Activated CD8-positive, alpha-beta T cell treated with anti-CD3 and anti-CD28 coated beads for 36 hours (primary cell): ENCODE results near the gene PRCC. TPM values are rescaled to one million over a fixed set of nuclear protein-coding genes. Genes with fewer than 3 reads are reported as not detected.

Source experiments
- ATAC-seq: fragments of 200-7000 bp; cut with Tn5 transposase; one replicate; pipeline ENCODE4 v1.10.0; 2021; ENCODE audit warnings: mild to moderate bottlenecking, moderate library complexity
- CTCF ChIA-PET: fragments of 350-600 bp; sonication (Branson Sonifier 250); formaldehyde crosslinking; loops from one replicate; lab custom pipeline; 2021; ENCODE audit warnings: antibody characterized with exemption; lab: Charles Lee
- POLR2A ChIA-PET: fragments of 350-600 bp; sonication (Branson Sonifier 250); formaldehyde crosslinking; loops from one replicate; lab custom pipeline; 2021; ENCODE audit warnings: antibody characterized with exemption; lab: Charles Lee
- DNase-seq: peaks from one replicate; pipeline ENCODE4 v3.0.0-alpha.2; 2020
- H3K27ac Mint-ChIP-seq: one replicate; pipeline ENCODE4 v1.8.0; 2021; ENCODE audit warnings: mild to moderate bottlenecking, mixed read lengths
- H3K27me3 Mint-ChIP-seq: one replicate; pipeline ENCODE4 v1.8.0; 2021; ENCODE audit warnings: mixed read lengths
- H3K36me3 Mint-ChIP-seq: one replicate; pipeline ENCODE4 v1.8.0; 2021; ENCODE audit warnings: low read depth, mixed read lengths
- H3K4me1 Mint-ChIP-seq: one replicate; pipeline ENCODE4 v1.8.0; 2021; ENCODE audit warnings: low read depth, mixed read lengths
- H3K4me3 Mint-ChIP-seq: one replicate; pipeline ENCODE4 v1.8.0; 2021; ENCODE audit warnings: mild to moderate bottlenecking, moderate library complexity, mixed read lengths
- H3K9me3 Mint-ChIP-seq: one replicate; pipeline ENCODE4 v1.8.0; 2021; ENCODE audit warnings: mixed read lengths
- intact Hi-C: fragments of 100-400 bp; cut with micrococcal nuclease; formaldehyde crosslinking; loops from one replicate; pipeline ENCODE4 v1.10.0; 2022
- total RNA-seq, 2 experiments: library from RNA; stranded (reverse); gene quantifications; one replicate each; pipeline ENCODE4 v1.2.3, GENCODE V29; 2021
- TF ChIP-seq, protein P1 (sequence below): fragments of 200-600 bp; IDR thresholded peaks from one replicate; pipeline ENCODE4 v1.8.0; 2022; ENCODE audit warnings: antibody characterized with exemption, mild to moderate bottlenecking

PRCC gene
- total RNA-seq, 2 experiments from 2014 or later, result 69.8 to 70.6 TPM

DNA sequence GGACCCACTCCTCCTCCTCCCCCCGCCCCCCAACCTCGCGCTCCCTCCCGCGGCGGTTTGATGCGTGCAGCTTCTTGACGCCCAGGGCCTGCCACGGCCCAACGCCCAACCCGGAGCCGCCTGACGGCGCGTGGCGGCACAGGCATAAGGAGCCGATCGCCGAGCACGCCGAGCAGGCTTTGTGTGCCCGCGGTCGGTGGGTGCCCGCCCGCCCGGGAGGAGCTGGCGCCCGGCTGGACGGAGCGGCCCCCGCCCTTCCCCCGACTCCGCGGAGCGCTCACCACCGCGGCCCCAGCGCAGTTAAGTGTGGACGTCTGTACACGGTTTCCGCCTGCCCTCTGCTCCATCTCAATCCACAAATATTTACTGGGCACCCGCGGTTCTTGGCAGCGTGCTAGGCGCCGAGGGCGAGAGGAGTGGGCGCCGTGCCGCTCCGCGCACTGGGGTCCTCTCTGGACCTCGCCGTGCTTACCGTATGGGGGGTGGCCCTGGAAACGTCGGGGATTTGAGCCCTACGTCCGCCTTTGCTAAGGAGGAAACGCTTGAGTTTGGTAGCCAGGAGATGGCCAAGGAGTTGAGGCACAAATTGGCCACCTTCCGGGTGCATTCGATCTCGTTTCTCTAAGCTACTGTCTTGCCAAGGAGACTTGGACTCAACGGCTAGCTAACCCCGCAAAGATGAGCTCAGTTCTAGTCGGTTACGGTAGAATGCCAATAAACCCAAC is 15.4 kb upstream of the PRCC start:
- intact Hi-C loops, result loop anchor here (2.0 to 10.0 kb wide), 2 partner anchors 15 to 247 kb away; partner anchors contain the start of genes MEF2D and PRCC
- peak; percentile 83 for ATAC-seq
- peak overlapping the region; percentile 92 for H3K4me3 Mint-ChIP-seq
- ChIA-PET CTCF (interaction anchor here (1.0 to 6.6 kb wide), 9 partner anchors 11 to 108 kb away, joined by 3 to 80 read pairs (median 4); partner anchors contain the start of genes ISG20L2, METTL25B and MRPL24), POLR2A (interaction anchor here (0.6 to 4.7 kb wide), 13 partner anchors 10 to 468 kb away, joined by 3 to 60 read pairs (median 5); partner anchors contain the start of genes ISG20L2, METTL25B, MRPL24 and PRCC)
- peak overlapping the region; percentile 95 for H3K27ac Mint-ChIP-seq
- peak; percentile 97 for DNase-seq
- TF ChIP-seq, protein P1, sequence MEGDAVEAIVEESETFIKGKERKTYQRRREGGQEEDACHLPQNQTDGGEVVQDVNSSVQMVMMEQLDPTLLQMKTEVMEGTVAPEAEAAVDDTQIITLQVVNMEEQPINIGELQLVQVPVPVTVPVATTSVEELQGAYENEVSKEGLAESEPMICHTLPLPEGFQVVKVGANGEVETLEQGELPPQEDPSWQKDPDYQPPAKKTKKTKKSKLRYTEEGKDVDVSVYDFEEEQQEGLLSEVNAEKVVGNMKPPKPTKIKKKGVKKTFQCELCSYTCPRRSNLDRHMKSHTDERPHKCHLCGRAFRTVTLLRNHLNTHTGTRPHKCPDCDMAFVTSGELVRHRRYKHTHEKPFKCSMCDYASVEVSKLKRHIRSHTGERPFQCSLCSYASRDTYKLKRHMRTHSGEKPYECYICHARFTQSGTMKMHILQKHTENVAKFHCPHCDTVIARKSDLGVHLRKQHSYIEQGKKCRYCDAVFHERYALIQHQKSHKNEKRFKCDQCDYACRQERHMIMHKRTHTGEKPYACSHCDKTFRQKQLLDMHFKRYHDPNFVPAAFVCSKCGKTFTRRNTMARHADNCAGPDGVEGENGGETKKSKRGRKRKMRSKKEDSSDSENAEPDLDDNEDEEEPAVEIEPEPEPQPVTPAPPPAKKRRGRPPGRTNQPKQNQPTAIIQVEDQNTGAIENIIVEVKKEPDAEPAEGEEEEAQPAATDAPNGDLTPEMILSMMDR, result no peak
- H3K4me1 Mint-ChIP-seq, result peaks cover 27% of the 10 kb centered on the region
- H3K9me3 Mint-ChIP-seq, result no peaks in the 10 kb centered on the region
- H3K36me3 Mint-ChIP-seq, result peaks cover 29% of the 10 kb centered on the region
- H3K27me3 Mint-ChIP-seq, result no peaks in the 10 kb centered on the region

DNA sequence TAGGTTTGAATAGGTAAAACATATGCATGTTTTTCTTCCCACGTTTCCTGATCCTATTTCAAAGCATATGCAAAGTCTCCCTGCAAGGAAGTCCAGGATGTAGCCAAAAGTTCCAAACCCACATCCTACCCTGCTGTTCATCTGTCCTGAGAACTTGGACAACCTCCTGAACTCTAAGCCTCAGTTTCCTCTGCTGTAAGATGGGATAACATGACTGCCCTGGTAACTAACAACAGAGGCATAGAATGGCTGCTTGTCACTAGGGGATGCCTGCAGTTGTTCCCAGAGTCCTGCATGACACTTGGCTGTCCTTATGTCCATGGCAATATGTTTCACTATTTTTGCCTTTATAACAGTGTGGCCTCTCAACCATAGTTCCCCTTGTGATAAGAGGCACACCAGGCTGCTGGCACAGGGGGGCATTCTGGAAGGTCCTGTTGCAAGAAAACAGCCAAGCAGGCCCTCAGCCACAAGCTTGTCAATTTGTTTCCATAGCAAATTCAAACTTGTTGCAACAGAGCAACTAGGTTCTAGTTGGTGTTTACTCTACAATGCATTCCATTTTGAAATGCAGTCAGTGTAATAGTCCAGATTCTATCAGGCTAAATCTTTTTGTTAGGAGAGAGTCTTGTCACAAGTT is 14.4 kb upstream of the PRCC start:
- H3K4me3 Mint-ChIP-seq, result peak overlapping the region; percentile 92
- intact Hi-C loops, result loop anchor here (2.0 to 10.0 kb wide), 2 partner anchors 14 to 248 kb away; partner anchors contain the start of genes MEF2D and PRCC
- CTCF ChIA-PET, result interaction anchor here (1.0 to 6.6 kb wide), 8 partner anchors 12 to 107 kb away, joined by 3 to 80 read pairs (median 4); partner anchors contain the start of genes ISG20L2, METTL25B and MRPL24
- peaks cover 18% of the 10 kb centered on the region for H3K4me1 Mint-ChIP-seq
- no peaks in the 10 kb centered on the region for H3K27me3 Mint-ChIP-seq
- H3K27ac Mint-ChIP-seq, result peak overlapping the region; percentile 78
- no peak for DNase-seq
- H3K9me3 Mint-ChIP-seq, result no peaks in the 10 kb centered on the region
- ATAC-seq, result no peak
- POLR2A ChIA-PET, result interaction anchor here (0.6 to 4.7 kb wide), 7 partner anchors 11 to 52 kb away, joined by 3 to 60 read pairs (median 6); partner anchors contain the start of genes ISG20L2, METTL25B, MRPL24 and PRCC
- TF ChIP-seq, protein P1, result no peak
- H3K36me3 Mint-ChIP-seq, result peaks cover 25% of the 10 kb centered on the region

DNA sequence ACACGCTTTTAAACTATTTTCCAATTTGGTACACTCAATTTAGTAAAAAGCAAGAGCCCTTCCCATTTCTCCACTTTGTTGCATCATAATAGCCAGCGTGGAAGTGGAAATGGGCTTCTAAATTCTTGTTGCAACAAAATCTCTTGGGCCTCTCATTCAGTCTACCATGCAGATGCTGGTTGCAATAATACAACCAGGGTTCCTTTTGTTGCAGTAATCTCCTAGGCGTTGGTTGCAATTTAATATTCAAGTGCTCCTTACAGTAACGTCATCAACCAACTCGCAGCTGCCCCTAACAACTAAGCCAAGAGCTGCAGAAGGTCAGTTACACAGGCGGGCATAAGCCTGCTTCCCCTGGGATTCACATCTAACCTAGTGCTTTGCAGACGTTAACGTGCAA is 13.1 kb upstream of the PRCC start:
- intact Hi-C loops, result loop anchor here (10.0 kb wide), 1 partner anchor 249 kb away; the partner anchor contains the start of gene MEF2D
- CTCF ChIA-PET, result interaction anchor here (6.6 kb wide), 1 partner anchor 27 kb away, joined by 80 read pairs; the partner anchor contains the start of genes ISG20L2 and METTL25B

GRCh38 chr1:156755527-156755950 is 11.8 kb upstream of the PRCC start:
- Mint-ChIP-seq H3K27me3 (no peaks in the 10 kb centered on the region), H3K4me3 (no peak overlapping the region), H3K36me3 (peaks cover 2% of the 10 kb centered on the region), H3K4me1 (peaks cover 8% of the 10 kb centered on the region), H3K27ac (no peak overlapping the region), H3K9me3 (no peaks in the 10 kb centered on the region)
- no peak for DNase-seq
- TF ChIP-seq, protein P1, result no peak
- intact Hi-C loops, result loop anchor here (10.0 kb wide), 1 partner anchor 251 kb away; the partner anchor contains the start of gene MEF2D
- ChIA-PET CTCF (interaction anchor here (1.3 to 6.6 kb wide), 5 partner anchors 12 to 66 kb away, joined by 4 to 80 read pairs (median 7); partner anchors contain the start of genes ISG20L2, METTL25B and PRCC), POLR2A (interaction anchor here (1.1 to 1.7 kb wide), 2 partner anchors 8 to 15 kb away, joined by 5 read pairs; partner anchors contain the start of gene MRPL24)
- ATAC-seq, result no peak

More for the DNA sequence above, 13.1 kb upstream of the PRCC start:
- POLR2A ChIA-PET, result no interaction called here
- no peak overlapping the region for H3K4me3 Mint-ChIP-seq
- no peaks in the 10 kb centered on the region for H3K9me3 Mint-ChIP-seq
- no peak overlapping the region for H3K27ac Mint-ChIP-seq
- no peak for DNase-seq
- H3K4me1 Mint-ChIP-seq, result peaks cover 8% of the 10 kb centered on the region
- no peak for ATAC-seq
- H3K36me3 Mint-ChIP-seq, result peaks cover 15% of the 10 kb centered on the region
- no peaks in the 10 kb centered on the region for H3K27me3 Mint-ChIP-seq
- TF ChIP-seq, protein P1, result no peak
